Rectal smooth muscle tissue (tissue), 1 donor: ENCODE measurements around the gene KIFC3.
"Not testable (repeated sequence)": the region's sequence is repeated elsewhere in the genome, so short reads cannot be mapped to it uniquely, and the experiment has no call there.

ENCODE experiments used
- H3K27ac ChIP-seq: one replicate; pipeline ENCODE4 v1.7.0; 2013; ENCODE audit warnings: low read depth, low read length, inconsistent platforms
- H3K27me3 ChIP-seq: one replicate; pipeline ENCODE4 v1.7.0; 2013; ENCODE audit warnings: low read length; ENCODE audit not compliant: control insufficient read depth, insufficient read depth
- H3K36me3 ChIP-seq: one replicate; pipeline ENCODE4 v1.7.0; 2013; ENCODE audit warnings: low read length; ENCODE audit not compliant: control insufficient read depth, insufficient read depth
- H3K4me1 ChIP-seq: one replicate; pipeline ENCODE4 v1.7.0; 2013; ENCODE audit warnings: low read length; ENCODE audit not compliant: control insufficient read depth, insufficient read depth
- H3K4me3 ChIP-seq: one replicate; pipeline ENCODE4 v1.7.0; 2013; ENCODE audit warnings: low read length
- H3K9ac ChIP-seq: one replicate; pipeline ENCODE4 v1.7.0; 2013; ENCODE audit warnings: low read length

The KIFC3 gene

GRCh38 chr16:57738844-57739243 is 63.4 kb downstream of the KIFC3 start:
- Histone ChIP-seq H3K36me3 (peaks cover 2% of the 10 kb centered on the region), H3K4me3 (no peak overlapping the region), H3K27ac (no peak overlapping the region), H3K9ac (no peak overlapping the region), H3K4me1 (peaks cover 6% of the 10 kb centered on the region), H3K27me3 (no peaks in the 10 kb centered on the region)

GRCh38 chr16:57736419-57737351 is 65.6 kb downstream of the KIFC3 start:
- no peaks in the 10 kb centered on the region for H3K36me3 ChIP-seq
- H3K4me1 ChIP-seq, result peaks cover 6% of the 10 kb centered on the region
- no peak overlapping the region for H3K27ac ChIP-seq
- peak overlapping the region; percentile 98 for H3K4me3 ChIP-seq
- no peaks in the 10 kb centered on the region for H3K27me3 ChIP-seq
- H3K9ac ChIP-seq, result peak overlapping the region; percentile 51

- H3K4me1 ChIP-seq, result peaks cover 6% of the 10 kb centered on the region
- H3K27ac ChIP-seq, result peak within 1 kb of the TSS; percentile 89
- H3K4me3 ChIP-seq, result peak within 1 kb of the TSS; percentile 98
- peak within 1 kb of the TSS; percentile 81 for H3K9ac ChIP-seq
- H3K27me3 ChIP-seq, result no peaks in the 10 kb centered on the region
- no peaks in the 10 kb centered on the region for H3K36me3 ChIP-seq
Observed at GRCh38 chr16:57735755-57736418, 66.4 kb downstream of the KIFC3 start, which contains the start of gene KATNB1. Gene KATNB1, plus strand, starts transcription at chr16:57735770. Its CDS starts 1,474 bp downstream, at chr16:57737244.

- Histone ChIP-seq H3K4me3 (peak overlapping the region; percentile 98), H3K27ac (peak overlapping the region; percentile 89), H3K36me3 (no peaks in the 10 kb centered on the region), H3K4me1 (peaks cover 6% of the 10 kb centered on the region), H3K27me3 (no peaks in the 10 kb centered on the region), H3K9ac (peak overlapping the region; percentile 81)
Observed at GRCh38 chr16:57734925-57735754, 67.2 kb downstream of the KIFC3 start.

- no peaks in the 10 kb centered on the region for H3K27me3 ChIP-seq
- peak overlapping the region; percentile 89 for H3K27ac ChIP-seq
- H3K36me3 ChIP-seq, result no peaks in the 10 kb centered on the region
- peak overlapping the region; percentile 96 for H3K4me3 ChIP-seq
- peak overlapping the region; percentile 81 for H3K9ac ChIP-seq
- H3K4me1 ChIP-seq, result peaks cover 6% of the 10 kb centered on the region
Observed at GRCh38 chr16:57734308-57734924, 67.9 kb downstream of the KIFC3 start.

- Histone ChIP-seq H3K27ac (no peak overlapping the region), H3K4me3 (no peak overlapping the region), H3K36me3 (no peaks in the 10 kb centered on the region), H3K4me1 (peaks cover 6% of the 10 kb centered on the region), H3K27me3 (no peaks in the 10 kb centered on the region), H3K9ac (no peak overlapping the region)
Observed at GRCh38 chr16:57732714-57733113, 69.6 kb downstream of the KIFC3 start.

GRCh38 chr16:57732037-57732436 is 70.3 kb downstream of the KIFC3 start:
- Histone ChIP-seq H3K4me3 (no peak overlapping the region), H3K36me3 (no peaks in the 10 kb centered on the region), H3K9ac (no peak overlapping the region), H3K4me1 (peaks cover 6% of the 10 kb centered on the region), H3K27me3 (no peaks in the 10 kb centered on the region), H3K27ac (no peak overlapping the region)

GRCh38 chr16:57730771-57731730 is 71.2 kb downstream of the KIFC3 start:
- H3K27ac ChIP-seq, result no peak overlapping the region
- no peaks in the 10 kb centered on the region for H3K36me3 ChIP-seq
- H3K27me3 ChIP-seq, result no peaks in the 10 kb centered on the region
- H3K9ac ChIP-seq, result no peak overlapping the region
- peaks cover under 1% of the 10 kb centered on the region for H3K4me1 ChIP-seq
- H3K4me3 ChIP-seq, result no peak overlapping the region

- not testable (repeated sequence) for H3K27me3 ChIP-seq, H3K36me3 ChIP-seq, H3K27ac ChIP-seq, H3K4me1 ChIP-seq, H3K4me3 ChIP-seq, H3K9ac ChIP-seq
Observed at GRCh38 chr16:57729852-57730251, 72.4 kb downstream of the KIFC3 start.

- Histone ChIP-seq H3K36me3 (no peaks in the 10 kb centered on the region), H3K27me3 (no peaks in the 10 kb centered on the region), H3K27ac (no peak overlapping the region), H3K4me3 (no peak overlapping the region), H3K4me1 (no peaks in the 10 kb centered on the region), H3K9ac (no peak overlapping the region)
Observed at GRCh38 chr16:57729182-57729484, 73.2 kb downstream of the KIFC3 start.
